ENCODE measurements around the gene ULBP2. TPM values are rescaled to one million over a fixed set of nuclear protein-coding genes. Genes with fewer than 3 reads are reported as not detected.

ULBP2 gene
- total RNA-seq, 4 donors from 2014 or later: 0.21 to 0.34 TPM; not detected in 2

DNA sequence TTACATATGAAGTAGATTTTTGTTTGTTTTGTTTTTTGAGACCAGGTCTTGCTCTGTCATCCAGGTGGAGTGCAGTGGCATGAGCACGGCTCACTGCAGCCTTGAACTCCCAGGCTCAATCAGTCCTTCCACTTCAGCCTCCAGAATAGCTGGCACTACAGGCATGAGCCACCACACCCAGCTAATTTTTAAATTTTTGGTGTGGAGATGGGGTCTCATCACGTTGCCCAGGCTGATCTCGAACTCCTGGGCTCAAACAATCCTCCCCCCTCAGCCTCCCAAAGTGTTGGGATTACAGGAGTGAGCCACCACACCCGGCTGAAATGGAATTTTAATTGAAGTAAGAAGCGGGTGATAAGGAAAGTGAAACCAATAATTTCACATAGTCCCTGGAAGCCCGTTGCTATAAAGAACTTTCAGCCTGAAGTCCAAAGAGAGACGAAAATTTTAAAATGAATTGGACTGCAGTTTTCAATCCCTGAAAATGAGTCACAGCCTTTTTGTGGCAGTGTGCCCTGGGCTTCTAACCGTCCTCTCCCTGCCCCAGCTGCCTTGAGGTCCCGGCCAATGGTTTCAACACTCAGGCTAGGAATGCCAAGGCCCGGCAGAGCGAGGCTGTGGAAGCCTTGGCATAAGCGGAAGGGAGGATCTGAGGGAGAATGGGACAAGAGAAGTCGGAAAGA, 44.7 kb upstream of the ULBP2 start:
- peak overlapping the region; percentile 72 to 76 for H3K27ac ChIP-seq
- H3K27me3 ChIP-seq: no peaks in the 10 kb centered on the region
- DNase-seq: peak; percentile 89 to 92
- peak overlapping the region; percentile 24 to 32 for H3K4me3 ChIP-seq
- intact Hi-C loops (cut with DNase I; ENCODE audit: low total_unique reads): no loop called here
- no peaks in the 10 kb centered on the region for H3K4me1 ChIP-seq
- H3K9me3 ChIP-seq: no peaks in the 10 kb centered on the region
- H3K36me3 ChIP-seq: no peaks in the 10 kb centered on the region
- no peak for TF ChIP-seq POLR2A (IDR thresholded peaks at IDR 0.05)
- TF ChIP-seq, protein P1, sequence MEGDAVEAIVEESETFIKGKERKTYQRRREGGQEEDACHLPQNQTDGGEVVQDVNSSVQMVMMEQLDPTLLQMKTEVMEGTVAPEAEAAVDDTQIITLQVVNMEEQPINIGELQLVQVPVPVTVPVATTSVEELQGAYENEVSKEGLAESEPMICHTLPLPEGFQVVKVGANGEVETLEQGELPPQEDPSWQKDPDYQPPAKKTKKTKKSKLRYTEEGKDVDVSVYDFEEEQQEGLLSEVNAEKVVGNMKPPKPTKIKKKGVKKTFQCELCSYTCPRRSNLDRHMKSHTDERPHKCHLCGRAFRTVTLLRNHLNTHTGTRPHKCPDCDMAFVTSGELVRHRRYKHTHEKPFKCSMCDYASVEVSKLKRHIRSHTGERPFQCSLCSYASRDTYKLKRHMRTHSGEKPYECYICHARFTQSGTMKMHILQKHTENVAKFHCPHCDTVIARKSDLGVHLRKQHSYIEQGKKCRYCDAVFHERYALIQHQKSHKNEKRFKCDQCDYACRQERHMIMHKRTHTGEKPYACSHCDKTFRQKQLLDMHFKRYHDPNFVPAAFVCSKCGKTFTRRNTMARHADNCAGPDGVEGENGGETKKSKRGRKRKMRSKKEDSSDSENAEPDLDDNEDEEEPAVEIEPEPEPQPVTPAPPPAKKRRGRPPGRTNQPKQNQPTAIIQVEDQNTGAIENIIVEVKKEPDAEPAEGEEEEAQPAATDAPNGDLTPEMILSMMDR (IDR thresholded peaks at IDR 0.05): no peak

DNA sequence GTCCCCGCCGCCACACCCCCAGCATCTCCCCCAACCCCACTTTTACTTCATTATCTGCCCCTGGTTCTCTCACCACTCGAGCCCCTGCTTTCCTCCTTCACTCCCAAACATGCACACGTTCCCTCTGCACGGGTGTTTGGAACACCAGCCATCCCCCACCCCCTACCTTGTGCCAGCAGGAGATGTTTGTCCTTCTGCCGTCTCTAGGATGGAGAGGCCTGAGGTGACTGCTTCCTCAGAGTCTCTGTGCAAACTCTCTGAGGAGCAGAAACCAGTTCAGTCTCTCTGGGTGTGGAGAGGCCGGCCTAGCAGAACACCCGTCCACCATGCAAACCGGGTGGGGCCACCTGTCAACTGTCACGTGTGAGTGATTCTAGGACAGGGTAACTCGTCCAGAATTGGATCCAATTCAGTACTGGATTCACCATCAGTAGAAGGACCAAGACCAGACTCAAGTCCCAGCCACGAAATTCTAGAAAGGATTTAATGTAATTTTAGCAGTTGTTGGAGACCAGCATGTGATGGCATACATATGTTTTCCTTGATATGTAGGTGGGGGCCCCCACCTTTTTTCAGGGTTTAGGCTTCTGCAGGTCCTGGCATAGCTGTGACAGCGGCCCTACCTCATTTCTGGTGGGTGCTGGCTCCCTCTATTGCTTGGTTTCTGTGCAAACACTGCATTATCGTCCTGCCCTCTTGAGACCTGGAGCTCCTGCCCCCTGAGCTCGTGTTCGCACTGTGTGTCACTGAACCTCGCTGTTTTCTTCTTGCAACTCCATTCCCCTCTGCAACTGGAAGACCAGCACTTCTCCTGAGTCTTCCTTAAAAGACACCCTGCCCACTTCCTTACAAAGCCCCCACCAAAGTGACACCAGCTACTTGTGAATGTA, 43.7 kb upstream of the ULBP2 start, which contains the start of gene RAET1E:
RAET1E (minus strand) TSS at position 259 of the 890 bp plus-strand sequence. CDS start 7,212 bp downstream, outside the sequence.
- no peaks in the 10 kb centered on the region for H3K36me3 ChIP-seq
- TF ChIP-seq POLR2A (IDR thresholded peaks at IDR 0.05): no peak
- TF ChIP-seq, protein P1 (IDR thresholded peaks at IDR 0.05): no peak
- no peaks in the 10 kb centered on the region for H3K9me3 ChIP-seq
- no peak for DNase-seq
- intact Hi-C loops (cut with DNase I; ENCODE audit: low total_unique reads): no loop called here
- H3K27me3 ChIP-seq: no peaks in the 10 kb centered on the region
- peak within 1 kb of the TSS; percentile 72 to 76 for H3K27ac ChIP-seq
- peak within 1 kb of the TSS; percentile 24 to 32 for H3K4me3 ChIP-seq
- no peaks in the 10 kb centered on the region for H3K4me1 ChIP-seq

GRCh38 chr6:149898966-149899365, 42.8 kb upstream of the ULBP2 start:
- TF ChIP-seq, protein P1 (IDR thresholded peaks at IDR 0.05): no peak
- Histone ChIP-seq H3K36me3 (no peaks in the 10 kb centered on the region), H3K27me3 (no peaks in the 10 kb centered on the region), H3K4me1 (no peaks in the 10 kb centered on the region), H3K9me3 (no peaks in the 10 kb centered on the region), H3K27ac (no peak overlapping the region), H3K4me3 (no peak overlapping the region)
- no peak for DNase-seq
- intact Hi-C loops (cut with DNase I; ENCODE audit: low total_unique reads): no loop called here

- Histone ChIP-seq H3K27ac (no peak overlapping the region), H3K9me3 (no peaks in the 10 kb centered on the region), H3K27me3 (no peaks in the 10 kb centered on the region), H3K4me3 (no peak overlapping the region), H3K4me1 (no peaks in the 10 kb centered on the region), H3K36me3 (no peaks in the 10 kb centered on the region)
- DNase-seq: no peak
- TF ChIP-seq, protein P1 (IDR thresholded peaks at IDR 0.05): no peak
- no peak for TF ChIP-seq POLR2A (IDR thresholded peaks at IDR 0.05)
- intact Hi-C loops (cut with DNase I; ENCODE audit: low total_unique reads): no loop called here
Observed at GRCh38 chr6:149899486-149899885, 42.3 kb upstream of the ULBP2 start.
